GM19324 (cell line): ENCODE data around the gene HEG1.

Experiments
- ATAC-seq: cut with Tn5 transposase; IDR thresholded peaks from one replicate; pipeline ENCODE4 v1.9.1; 2021; ENCODE audit warnings: mild to moderate bottlenecking, moderate library complexity; ENCODE audit not compliant: unreplicated experiment, low FRiP score

The HEG1 gene

GRCh38 chr3:125051715-125052581, 3.8 kb downstream of the HEG1 start:
- ATAC-seq = no peak

GRCh38 chr3:125051205-125051604, 4.6 kb downstream of the HEG1 start:
- no peak for ATAC-seq

- ATAC-seq = no peak
These were observed 5.2 kb downstream of the HEG1 start for GRCh38 chr3:125050488-125051090.

GRCh38 chr3:125048282-125048681, 7.5 kb downstream of the HEG1 start:
- no peak for ATAC-seq

- no peak for ATAC-seq
These were observed 9.8 kb downstream of the HEG1 start for GRCh38 chr3:125045965-125046364.

- no peak for ATAC-seq
These were observed 10.6 kb downstream of the HEG1 start for GRCh38 chr3:125045194-125045593.

GRCh38 chr3:125043599-125044151, 12.1 kb downstream of the HEG1 start:
- no peak for ATAC-seq

- no peak for ATAC-seq
These were observed 12.9 kb downstream of the HEG1 start for GRCh38 chr3:125042725-125043406.

- ATAC-seq = no peak
These were observed 16.4 kb downstream of the HEG1 start for GRCh38 chr3:125039131-125040100.

GRCh38 chr3:125037498-125038150, 18.2 kb downstream of the HEG1 start:
- ATAC-seq = no peak

- ATAC-seq = no peak
These were observed 20.6 kb downstream of the HEG1 start for GRCh38 chr3:125035217-125035616.

- ATAC-seq = no peak
These were observed 22.2 kb downstream of the HEG1 start for GRCh38 chr3:125033616-125034015.

GRCh38 chr3:125033135-125033534, 22.7 kb downstream of the HEG1 start:
- ATAC-seq = no peak

- no peak for ATAC-seq
These were observed 23.1 kb downstream of the HEG1 start for GRCh38 chr3:125032683-125033082.

- ATAC-seq = no peak
These were observed 23.6 kb downstream of the HEG1 start for GRCh38 chr3:125032100-125032643.

- ATAC-seq = no peak
These were observed 24.3 kb downstream of the HEG1 start for GRCh38 chr3:125031544-125031943.

GRCh38 chr3:125028657-125029056, 27.1 kb downstream of the HEG1 start:
- ATAC-seq = no peak

GRCh38 chr3:125025642-125026041, 30.2 kb downstream of the HEG1 start:
- ATAC-seq = no peak

- ATAC-seq = no peak
These were observed 31.0 kb downstream of the HEG1 start for GRCh38 chr3:125024817-125025216.
